Stimulated activated naive CD8-positive, alpha-beta T cell treated with anti-CD3 and anti-CD28 coated beads, Interleukin-15, Interleukin-2, amounts not matched to agents 100 U/mL and 50 U/mL, for 24 hours (primary cell): ENCODE measurements around the gene FPR2.
"Not testable (repeated sequence)": the region's sequence is repeated elsewhere in the genome, so short reads cannot be mapped to it uniquely, and the experiment has no call there.

Experiments used
- ATAC-seq: fragments of 150-1000 bp; cut with Tn5 transposase; one replicate; pipeline ENCODE4 v1.10.0; 2021
- DNase-seq: peaks from one replicate; pipeline ENCODE4 v3.0.0; 2021

Gene FPR2

GRCh38 chr19:51760697-51761356 is at the start of gene FPR2:
TSS of gene FPR2 (plus strand) at chr19:51761180. CDS start at chr19:51768659, 7,479 bp downstream.
- ATAC-seq (no peak), DNase-seq (no peak)

- ATAC-seq: no peak
- no peak for DNase-seq
These were observed 49.3 kb upstream of the FPR2 start for GRCh38 chr19:51711702-51712101.

GRCh38 chr19:51712461-51713081 is 48.4 kb upstream of the FPR2 start:
- ATAC-seq: no peak
- DNase-seq: no peak

GRCh38 chr19:51713319-51714285 is 47.4 kb upstream of the FPR2 start:
- ATAC-seq (no peak), DNase-seq (no peak)

GRCh38 chr19:51714848-51715247 is 46.1 kb upstream of the FPR2 start:
- no peak for DNase-seq
- no peak for ATAC-seq

- DNase-seq (no peak), ATAC-seq (no peak)
These were observed 45.1 kb upstream of the FPR2 start for GRCh38 chr19:51715850-51716249.

- no peak for ATAC-seq
- no peak for DNase-seq
These were observed 44.1 kb upstream of the FPR2 start for GRCh38 chr19:51716925-51717324.

GRCh38 chr19:51719251-51719988 is 41.6 kb upstream of the FPR2 start:
- ATAC-seq (no peak), DNase-seq (no peak)

GRCh38 chr19:51721905-51722304 is 39.1 kb upstream of the FPR2 start:
- ATAC-seq: no peak
- DNase-seq: no peak

- DNase-seq (no peak), ATAC-seq (no peak)
These were observed 38.5 kb upstream of the FPR2 start for GRCh38 chr19:51722492-51722891.

GRCh38 chr19:51724543-51724942 is 36.4 kb upstream of the FPR2 start:
- no peak for DNase-seq
- no peak for ATAC-seq

- no peak for ATAC-seq
- no peak for DNase-seq
These were observed 34.9 kb upstream of the FPR2 start for GRCh38 chr19:51726049-51726448.

GRCh38 chr19:51727349-51727880 is 33.6 kb upstream of the FPR2 start:
- no peak for DNase-seq

GRCh38 chr19:51729781-51730180 is 31.2 kb upstream of the FPR2 start:
- DNase-seq (no peak), ATAC-seq (no peak)

More at GRCh38 chr19:51727349-51727880, 33.6 kb upstream of the FPR2 start:
- ATAC-seq: no peak

GRCh38 chr19:51733742-51734522 is 27.0 kb upstream of the FPR2 start:
- ATAC-seq (no peak), DNase-seq (no peak)

- ATAC-seq (no peak), DNase-seq (no peak)
These were observed 25.1 kb upstream of the FPR2 start for GRCh38 chr19:51735759-51736449.

- ATAC-seq (no peak), DNase-seq (no peak)
These were observed 23.6 kb upstream of the FPR2 start for GRCh38 chr19:51737389-51737788.

- DNase-seq (no peak), ATAC-seq (no peak)
These were observed 23.1 kb upstream of the FPR2 start for GRCh38 chr19:51737924-51738323.

GRCh38 chr19:51738523-51738922 is 22.5 kb upstream of the FPR2 start:
- not testable (repeated sequence) for DNase-seq, ATAC-seq

GRCh38 chr19:51739466-51740213 is 21.3 kb upstream of the FPR2 start:
- DNase-seq: no peak

More at GRCh38 chr19:51739466-51740213, 21.3 kb upstream of the FPR2 start:
- no peak for ATAC-seq
